ES-I3 (cell line): ENCODE measurements around the gene BCKDHA.

Experiments used
- H3K36me3 ChIP-seq: 2 replicates; pipeline ENCODE4 v1.6.1; 2013; ENCODE audit warnings: mild to moderate bottlenecking, low read length, control low read depth, moderate library complexity; ENCODE audit not compliant: insufficient read depth
- H3K4me1 ChIP-seq: 2 replicates; pipeline ENCODE4 v1.6.1; 2013; ENCODE audit warnings: mild to moderate bottlenecking, control low read depth, low read length; ENCODE audit not compliant: insufficient read depth
- H3K9ac ChIP-seq: 2 replicates; pipeline ENCODE4 v1.6.1; 2013; ENCODE audit warnings: low read depth, mild to moderate bottlenecking, low read length, moderate library complexity
- H3K9me3 ChIP-seq: 2 replicates; pipeline ENCODE4 v1.6.1; 2013; ENCODE audit warnings: mild to moderate bottlenecking, low read length, moderate library complexity; ENCODE audit not compliant: control insufficient read depth, insufficient read depth

The BCKDHA gene

DNA sequence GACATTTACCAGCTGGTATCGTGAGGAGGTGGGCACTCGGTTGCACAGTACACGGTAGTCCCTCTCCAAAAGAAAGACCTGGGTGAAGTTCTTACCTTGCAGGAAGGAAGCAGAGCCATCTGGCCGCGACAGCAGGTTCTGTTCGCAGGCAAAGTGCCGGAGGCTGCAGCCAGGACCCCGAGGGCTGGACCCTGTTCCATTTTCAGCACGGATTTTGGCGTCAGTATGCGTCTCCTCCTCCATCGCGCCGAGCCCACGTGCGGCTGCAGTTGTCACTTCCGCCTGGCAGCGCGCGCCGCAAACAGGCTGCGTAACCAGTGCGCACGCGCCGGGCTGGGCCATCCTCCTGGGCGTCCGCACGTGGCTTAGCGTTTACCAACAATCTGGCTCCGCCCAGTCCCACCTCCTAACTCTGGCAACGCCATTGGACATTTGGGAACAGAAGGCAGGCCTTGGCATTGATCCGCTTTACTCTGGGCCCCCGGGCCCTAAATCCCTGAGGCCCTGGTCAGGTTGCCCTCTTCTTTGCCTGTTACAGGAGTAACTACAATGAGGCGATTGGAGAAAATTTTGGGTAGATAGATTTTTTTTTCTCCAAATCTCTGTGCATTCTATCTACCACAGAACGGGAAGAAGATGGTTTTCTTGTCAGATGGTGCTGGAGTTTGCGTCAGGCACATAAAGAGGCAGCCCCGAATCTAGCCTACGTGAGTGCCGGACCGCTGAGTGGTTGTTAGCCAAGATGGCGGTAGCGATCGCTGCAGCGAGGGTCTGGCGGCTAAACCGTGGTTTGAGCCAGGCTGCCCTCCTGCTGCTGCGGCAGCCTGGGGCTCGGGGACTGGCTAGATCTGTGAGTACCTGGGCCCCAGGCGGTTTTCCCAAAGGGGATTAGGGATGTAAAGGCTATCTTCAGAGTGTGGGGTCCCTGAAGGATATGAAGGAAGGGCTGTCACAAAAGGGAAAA is at the start of gene BCKDHA, which contains the start of gene EXOSC5:
TSS of gene BCKDHA (plus strand) at position 733 of the 964 bp plus-strand sequence. CDS start at position 743, 10 bp downstream.
TSS of gene EXOSC5 (minus strand) at position 274 of the 964 bp plus-strand sequence. CDS start at position 243, 31 bp downstream.
- H3K36me3 ChIP-seq: no peaks in the 10 kb centered on the region
- H3K4me1 ChIP-seq: no peaks in the 10 kb centered on the region; the same call in 1 of the 2 replicates
- peak within 1 kb of the TSS; percentile 98 for H3K9ac ChIP-seq
- H3K9me3 ChIP-seq: no peaks in the 10 kb centered on the region

DNA sequence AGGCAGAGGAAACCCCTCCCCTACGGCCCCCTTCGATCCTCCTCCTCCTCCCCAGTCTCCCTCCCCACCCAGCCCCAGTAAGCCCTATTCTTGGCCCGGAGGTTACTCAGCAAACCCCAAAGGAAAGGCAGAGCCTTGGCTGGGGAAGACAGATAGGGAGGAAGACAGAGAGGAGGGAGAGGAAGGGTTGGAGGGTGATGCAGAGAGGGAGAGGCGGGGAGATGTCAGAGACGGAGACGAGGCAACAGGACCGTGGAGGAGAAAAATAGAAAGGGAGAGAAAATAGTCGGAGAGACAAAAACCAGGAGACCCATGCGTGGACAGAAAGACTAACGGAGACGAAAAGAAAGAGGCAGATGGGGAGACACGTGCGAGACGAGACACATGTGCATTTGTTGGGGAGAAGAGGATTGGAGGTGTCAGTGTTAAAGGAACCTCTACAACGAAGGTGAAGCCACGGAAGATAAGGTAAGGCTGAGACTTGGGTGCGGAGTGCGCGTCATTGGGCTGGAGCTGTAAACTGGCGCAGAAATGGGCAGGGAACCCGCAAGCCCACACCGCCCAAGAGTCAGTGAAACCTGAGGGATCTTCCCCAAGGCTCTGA is 46.8 kb upstream of the BCKDHA start:
- H3K9me3 ChIP-seq: no peaks in the 10 kb centered on the region
- H3K4me1 ChIP-seq: peaks cover 5% of the 10 kb centered on the region; the same call in 1 of the 2 replicates
- no peaks in the 10 kb centered on the region; the same call in 1 of the 2 replicates for H3K36me3 ChIP-seq
- H3K9ac ChIP-seq: peak overlapping the region; percentile 61; the same call in 1 of the 2 replicates

DNA sequence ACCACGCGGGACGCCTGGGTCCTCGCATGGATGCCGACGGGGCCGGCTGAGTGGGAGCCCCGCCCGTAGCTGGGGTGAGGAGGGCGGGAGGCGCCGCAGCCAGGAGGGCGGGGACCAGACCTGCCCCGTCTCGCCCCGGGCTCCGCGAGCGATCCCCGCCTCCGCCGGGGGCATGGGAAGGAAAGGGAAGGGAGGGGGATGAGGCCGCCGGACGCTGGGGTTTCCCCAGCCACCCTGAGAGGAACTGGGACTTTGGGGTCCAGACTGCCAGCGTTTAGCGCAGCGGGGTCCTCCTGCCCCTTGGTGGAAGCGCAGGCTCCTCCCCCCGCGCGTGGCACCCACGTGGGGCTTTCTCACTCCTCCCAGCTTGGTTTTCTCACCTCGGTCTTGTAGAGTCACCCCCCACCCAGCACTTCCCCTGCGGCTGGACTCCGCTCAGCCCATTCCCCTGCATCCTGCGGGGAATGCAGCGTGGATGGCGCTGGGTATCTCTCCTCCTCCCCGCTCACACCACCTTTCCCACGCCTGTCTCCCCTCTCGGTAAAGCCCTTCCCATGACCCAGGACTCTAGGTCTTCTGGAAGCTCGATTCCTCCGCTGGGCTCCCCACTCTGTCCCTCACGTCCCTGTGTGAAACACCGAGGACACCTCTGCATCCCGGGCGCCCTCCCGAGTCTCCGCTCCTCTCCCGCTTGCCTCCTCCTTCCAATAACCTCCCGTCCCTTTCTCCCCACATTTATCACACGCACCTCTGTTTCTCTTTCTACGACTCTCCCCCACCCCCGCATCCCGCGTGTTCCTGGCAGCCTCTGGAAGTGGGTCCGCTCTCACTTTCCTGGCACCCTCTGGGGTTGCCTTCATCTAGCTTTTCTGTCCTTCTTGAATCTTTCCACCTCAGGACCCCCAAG is 46.0 kb upstream of the BCKDHA start:
- peaks cover 5% of the 10 kb centered on the region; the same call in 1 of the 2 replicates for H3K4me1 ChIP-seq
- peak overlapping the region; percentile 61 for H3K9ac ChIP-seq
- H3K36me3 ChIP-seq: no peaks in the 10 kb centered on the region
- no peaks in the 10 kb centered on the region for H3K9me3 ChIP-seq

DNA sequence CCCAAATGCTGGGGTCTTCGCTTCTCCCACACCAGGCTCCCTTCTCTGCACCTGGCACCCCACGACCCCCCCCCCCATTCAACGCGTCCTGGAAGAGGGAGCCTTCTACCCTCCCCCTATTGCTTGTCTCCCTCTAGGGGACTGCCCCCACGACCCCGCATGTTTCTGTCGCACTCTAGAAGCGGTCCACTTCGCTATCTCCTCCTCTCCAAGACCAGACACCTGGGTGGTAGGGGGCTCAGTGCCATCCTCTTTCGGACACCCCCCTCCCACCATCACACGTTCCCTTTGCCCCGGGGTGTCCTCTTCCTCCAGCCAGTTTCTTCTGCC is 45.4 kb upstream of the BCKDHA start:
- Histone ChIP-seq H3K36me3 (no peaks in the 10 kb centered on the region), H3K9ac (peak overlapping the region; percentile 61; the same call in 1 of the 2 replicates), H3K4me1 (peaks cover 8% of the 10 kb centered on the region; the same call in 1 of the 2 replicates), H3K9me3 (no peaks in the 10 kb centered on the region)

DNA sequence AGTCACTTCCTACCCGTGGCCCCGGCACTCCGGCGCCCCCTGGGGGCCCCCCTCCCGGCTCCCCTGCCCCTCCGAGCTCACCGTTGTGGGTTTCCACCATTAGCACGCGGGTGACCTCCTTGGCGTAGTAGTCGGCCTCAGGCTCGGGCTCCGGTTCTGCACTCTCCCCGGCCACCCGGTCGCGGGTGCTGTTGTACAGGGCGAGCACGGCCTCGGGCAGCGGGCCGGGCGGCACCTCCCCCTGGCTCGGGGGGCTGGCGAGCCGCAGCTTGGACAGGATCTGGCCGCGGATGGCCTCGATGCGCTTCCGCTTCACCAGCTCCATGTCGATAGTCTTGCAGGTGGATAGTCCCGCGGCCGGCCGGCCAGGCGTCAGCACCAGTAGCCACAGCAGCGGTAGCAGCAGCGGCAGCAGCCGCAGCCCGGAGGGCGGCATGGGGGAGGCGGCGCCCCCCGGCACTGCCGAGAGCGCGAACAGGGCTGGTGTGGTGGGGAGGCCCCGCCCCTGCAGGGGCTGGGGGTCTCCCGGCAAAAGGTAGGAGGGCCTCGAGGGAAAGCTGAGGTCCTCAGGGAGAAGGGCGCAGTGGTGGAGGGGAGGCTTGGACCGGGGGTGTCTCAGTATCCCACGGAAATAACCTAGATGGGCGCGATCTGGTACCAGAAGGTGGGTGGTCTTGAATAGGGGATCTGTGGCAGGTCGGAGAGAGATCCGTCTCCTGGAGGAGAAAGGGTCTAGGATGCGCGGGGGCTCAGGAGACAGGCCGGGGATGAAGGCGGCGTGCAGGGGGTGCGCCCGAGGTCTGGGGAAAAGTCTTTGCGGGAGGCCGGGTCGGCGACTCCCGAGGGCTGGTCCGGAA is 44.8 kb upstream of the BCKDHA start:
- Histone ChIP-seq H3K9ac (peak overlapping the region; percentile 61), H3K9me3 (no peaks in the 10 kb centered on the region), H3K36me3 (no peaks in the 10 kb centered on the region), H3K4me1 (peaks cover 9% of the 10 kb centered on the region; the same call in 1 of the 2 replicates)

DNA sequence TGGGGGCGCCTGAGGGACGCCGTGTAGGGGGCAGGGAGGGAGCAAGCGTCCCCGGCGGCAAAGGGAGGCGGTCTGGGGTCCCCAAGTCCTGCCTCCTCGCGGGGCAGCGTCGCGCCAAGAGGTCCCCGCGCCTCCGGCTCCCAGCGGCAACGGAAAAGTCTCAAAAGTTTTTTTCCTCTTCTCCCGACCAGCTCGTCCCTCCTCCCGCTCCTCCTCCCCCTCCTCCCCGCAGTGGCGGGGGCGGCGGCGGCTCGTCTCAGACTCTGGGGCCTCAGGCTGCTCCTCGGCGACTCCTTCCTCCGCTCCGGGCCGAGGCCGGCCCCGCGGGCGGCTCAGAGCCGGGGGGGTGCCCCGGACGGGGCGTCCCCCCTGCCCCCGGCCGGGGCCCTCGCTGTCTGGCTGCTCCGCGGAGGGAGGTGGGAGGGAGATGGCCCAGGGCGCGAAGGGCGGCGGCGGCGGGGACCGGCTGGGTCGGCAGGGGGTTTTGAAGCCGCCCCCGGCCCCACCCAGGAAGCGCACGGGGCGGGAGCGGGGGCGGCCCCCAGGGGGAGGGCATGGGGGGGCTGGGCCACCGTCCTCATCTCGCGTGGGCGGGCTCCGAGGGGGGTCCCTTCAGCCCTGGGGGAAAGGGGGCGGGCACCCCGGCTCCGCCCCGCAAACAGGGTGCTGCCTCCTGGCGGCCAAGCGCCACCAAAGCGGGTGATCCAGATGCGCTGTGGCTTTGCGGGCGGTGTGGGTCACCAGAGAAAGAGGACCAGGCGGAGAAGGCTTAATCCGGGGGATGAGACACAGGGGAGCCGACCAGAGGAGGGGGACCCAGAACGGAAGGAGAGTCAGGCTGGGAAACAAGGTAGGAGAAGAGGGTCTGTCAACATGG is 43.9 kb upstream of the BCKDHA start, which contains the start of gene TGFB1:
TSS of gene TGFB1 (minus strand) at position 457 of the 877 bp plus-strand sequence. CDS start 878 bp downstream, outside the sequence.
- H3K9me3 ChIP-seq: no peaks in the 10 kb centered on the region
- no peaks in the 10 kb centered on the region for H3K36me3 ChIP-seq
- peak within 1 kb of the TSS; percentile 61 for H3K9ac ChIP-seq
- peaks cover 9% of the 10 kb centered on the region; the same call in 1 of the 2 replicates for H3K4me1 ChIP-seq

DNA sequence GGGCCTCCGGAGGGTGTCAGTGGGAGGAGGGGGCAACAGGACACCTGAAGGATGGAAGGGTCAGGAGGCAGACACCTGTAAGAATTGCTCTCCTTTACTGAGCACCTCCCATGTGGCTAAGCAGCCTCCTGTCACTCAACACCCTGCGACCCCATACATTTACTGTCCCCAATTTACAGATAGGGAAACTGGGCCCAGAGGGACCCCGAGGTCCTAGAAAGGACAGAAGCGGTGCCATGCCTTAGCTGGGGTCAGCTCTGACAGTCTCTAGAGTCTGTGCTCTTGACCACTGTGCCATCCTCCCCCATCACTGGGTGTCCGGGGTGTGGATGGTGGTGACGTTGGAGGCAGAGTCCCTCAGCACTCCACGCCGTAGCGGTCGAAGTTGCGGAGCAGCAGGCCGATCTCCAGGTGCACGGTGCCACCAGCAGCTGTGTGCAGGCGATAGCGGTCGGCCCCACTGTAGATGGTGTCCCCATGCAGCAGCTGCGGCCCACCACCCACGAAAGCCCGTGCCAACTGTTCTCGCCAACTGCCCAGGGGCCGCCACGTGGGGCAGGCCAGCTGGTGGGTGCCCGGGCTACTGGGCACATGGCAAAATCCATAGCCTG is 43.2 kb upstream of the BCKDHA start:
- Histone ChIP-seq H3K9me3 (no peaks in the 10 kb centered on the region), H3K36me3 (no peaks in the 10 kb centered on the region), H3K9ac (peak overlapping the region; percentile 61; the same call in 1 of the 2 replicates), H3K4me1 (peaks cover 9% of the 10 kb centered on the region; the same call in 1 of the 2 replicates)

DNA sequence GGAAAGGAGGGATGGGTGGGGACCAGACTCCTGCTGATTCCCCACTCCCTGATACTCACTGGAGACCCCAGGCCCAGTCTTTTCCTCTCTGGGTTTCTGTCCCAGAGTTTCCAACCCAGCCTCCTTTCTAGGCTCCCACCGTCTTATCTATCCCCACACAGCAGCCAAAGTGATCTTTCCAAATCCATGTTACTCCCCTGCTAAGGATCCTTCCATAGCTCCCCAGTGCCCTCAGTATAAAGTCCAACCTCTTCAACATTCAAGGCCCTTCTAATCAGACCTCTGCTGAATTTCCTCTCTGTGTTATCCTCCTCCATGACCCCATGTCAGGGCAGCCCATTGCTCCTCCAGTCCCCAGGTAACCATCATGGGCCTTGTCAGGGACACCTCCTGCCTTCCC is 42.6 kb upstream of the BCKDHA start:
- Histone ChIP-seq H3K9me3 (no peaks in the 10 kb centered on the region), H3K4me1 (peaks cover 9% of the 10 kb centered on the region; the same call in 1 of the 2 replicates), H3K36me3 (no peaks in the 10 kb centered on the region), H3K9ac (no peak overlapping the region)

DNA sequence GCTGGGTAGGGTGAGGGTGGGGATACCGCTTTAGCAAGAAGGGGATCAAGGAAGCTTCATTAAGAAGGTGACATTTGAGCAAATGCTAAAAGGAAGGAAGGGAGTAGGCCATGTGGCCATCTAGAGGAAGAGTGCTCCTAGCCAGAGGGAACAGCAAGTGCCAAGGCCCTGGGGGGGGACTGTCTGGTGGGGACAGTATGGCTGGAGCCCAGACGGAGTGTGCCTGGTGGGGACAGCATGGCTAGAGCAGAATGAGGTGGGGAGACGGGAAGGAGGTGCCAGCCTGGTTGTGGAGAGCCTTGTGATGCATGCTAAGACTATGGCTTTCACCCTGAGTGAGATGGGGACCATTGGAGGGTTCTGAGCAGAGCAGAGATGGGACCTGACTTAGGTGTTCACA is 41.8 kb upstream of the BCKDHA start:
- no peaks in the 10 kb centered on the region for H3K36me3 ChIP-seq
- no peak overlapping the region for H3K9ac ChIP-seq

DNA sequence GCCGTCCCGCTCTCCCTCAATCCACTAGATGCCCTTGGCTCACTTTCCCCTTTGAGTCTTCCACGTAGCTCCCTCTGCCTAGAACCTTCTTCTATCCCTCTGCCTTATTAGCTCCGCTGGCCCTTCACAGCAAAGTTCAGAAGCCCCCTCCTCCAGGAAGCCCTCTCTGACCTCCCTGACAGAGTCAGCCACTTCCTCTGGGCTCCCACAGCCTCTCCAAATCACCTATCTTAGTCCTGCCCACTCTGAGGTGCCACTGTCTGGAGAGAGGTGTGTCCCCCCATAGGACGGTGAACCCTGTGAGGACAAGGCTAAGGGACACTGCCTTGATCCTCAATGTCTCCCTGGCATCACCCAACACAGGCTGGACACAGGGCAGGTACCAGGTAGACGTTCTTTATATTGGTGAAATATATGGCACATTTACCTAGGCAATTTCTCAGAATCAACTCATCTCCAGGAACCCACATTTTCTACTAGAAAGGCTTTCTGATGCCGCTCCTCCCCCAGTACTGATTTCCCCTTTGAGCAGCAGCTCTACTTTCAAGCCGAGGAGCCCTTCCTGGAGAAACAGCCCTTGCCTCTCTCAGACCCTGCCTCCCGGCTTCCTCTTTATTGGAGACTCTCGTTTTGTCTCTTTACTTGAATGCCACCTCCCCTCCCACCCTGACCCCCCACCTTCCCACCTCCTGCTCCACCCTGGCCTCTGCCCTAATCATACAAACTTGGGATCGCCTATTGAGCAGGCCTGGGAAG is 40.5 kb upstream of the BCKDHA start:
- Histone ChIP-seq H3K36me3 (no peaks in the 10 kb centered on the region), H3K9me3 (no peaks in the 10 kb centered on the region), H3K4me1 (peaks cover 9% of the 10 kb centered on the region; the same call in 1 of the 2 replicates), H3K9ac (no peak overlapping the region)

More for the DNA sequence above, 41.8 kb upstream of the BCKDHA start:
- no peaks in the 10 kb centered on the region for H3K9me3 ChIP-seq
- peaks cover 9% of the 10 kb centered on the region; the same call in 1 of the 2 replicates for H3K4me1 ChIP-seq

DNA sequence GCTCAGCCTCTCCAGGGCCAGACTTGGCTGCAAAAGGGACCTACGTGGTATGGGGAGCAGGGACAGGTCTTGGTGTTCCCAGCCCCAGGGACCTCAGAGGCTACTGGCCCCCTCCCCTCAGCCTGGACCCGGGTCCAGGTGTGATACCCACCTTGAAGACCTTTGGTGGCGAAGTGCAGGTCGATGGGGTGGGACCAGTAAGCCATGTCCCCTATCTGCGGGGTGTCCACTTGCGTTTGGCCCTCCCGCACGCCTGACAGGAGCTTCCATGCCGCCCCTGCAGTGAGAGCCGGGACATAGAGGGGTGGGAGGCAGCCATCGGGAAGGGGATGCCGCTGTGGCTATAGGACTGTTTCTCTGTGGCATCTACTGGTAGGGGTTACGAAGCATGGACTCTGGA is 39.9 kb upstream of the BCKDHA start:
- H3K9me3 ChIP-seq: no peaks in the 10 kb centered on the region
- no peak overlapping the region for H3K9ac ChIP-seq
- H3K4me1 ChIP-seq: peaks cover 9% of the 10 kb centered on the region; the same call in 1 of the 2 replicates
- no peaks in the 10 kb centered on the region for H3K36me3 ChIP-seq
